Small intestine (tissue), 7 donors: Measurements from ENCODE around the gene GET4. TPM values are rescaled to one million over a fixed set of nuclear protein-coding genes. Genes with fewer than 3 reads are reported as not detected.

Source experiments
- DNase-seq, 2 donors: peaks; one replicate each; pipeline versions ENCODE4 v3.0.0 to v3.0.0-alpha.2; 2013
- FAIRE-seq: peaks from 2 replicates; lab custom pipeline; 2012; peaks lifted over from hg19 to GRCh38; lab: Jason Lieb, UNC
- H3K27ac ChIP-seq, 3 donors: one replicate each; pipeline ENCODE4 v1.5.1; 2013; ENCODE audit warnings: low read length in 2 of 3, mild to moderate bottlenecking in 2 of 3, control low read depth in 1 of 3, inconsistent platforms in 1 of 3, low read depth in 1 of 3, moderate library complexity in 1 of 3
- H3K27me3 ChIP-seq, 3 donors: one replicate each; pipeline ENCODE4 v1.6.1; 2013; ENCODE audit warnings: low read length in 3 of 3, inconsistent platforms in 1 of 3; ENCODE audit not compliant: control insufficient read depth in 3 of 3, insufficient read depth in 3 of 3
- H3K36me3 ChIP-seq, 3 donors: one replicate each; pipeline ENCODE4 v1.6.1; 2013; ENCODE audit warnings: low read length in 3 of 3, inconsistent platforms in 1 of 3, low read depth in 1 of 3, mild to moderate bottlenecking in 1 of 3, moderate library complexity in 1 of 3; ENCODE audit not compliant: control insufficient read depth in 3 of 3, insufficient read depth in 2 of 3
- H3K4me1 ChIP-seq, 3 donors: one replicate each; pipeline ENCODE4 v1.6.1; 2013; ENCODE audit warnings: low read length in 2 of 3, inconsistent platforms in 1 of 3, low read depth in 1 of 3, mild to moderate bottlenecking in 1 of 3, moderate library complexity in 1 of 3; ENCODE audit not compliant: control insufficient read depth in 3 of 3, insufficient read depth in 2 of 3
- H3K4me3 ChIP-seq, 3 donors: one replicate each; pipeline ENCODE4 v1.5.1; 2013; ENCODE audit warnings: low read length in 3 of 3, control low read depth in 1 of 3, inconsistent platforms in 1 of 3, low read depth in 1 of 3, mild to moderate bottlenecking in 1 of 3, moderate library complexity in 1 of 3
- H3K9me3 ChIP-seq, 2 donors: one replicate each; pipeline ENCODE4 v1.6.1; 2013; ENCODE audit warnings: low read depth in 1 of 2, low read length in 1 of 2; ENCODE audit not compliant: control insufficient read depth in 2 of 2, insufficient read depth in 1 of 2
- WGBS, 3 donors: extraction: QIAGEN DNeasy Blood & Tissue Kit; methylation state at CpG; one replicate each; pipeline ENCODE4 v1.1.7; 2013; 5-methylcytosine and 5-hydroxymethylcytosine counted together
- polyA plus RNA-seq, 4 donors: library from polyadenylated mRNA; stranded (reverse) in 3 of 4; unstranded in 1 of 4; fragments of 200-250 nt in 3 of 4; fragments of 120-200 nt in 1 of 4; gene quantifications; one replicate each; pipeline versions ENCODE4 v1.2.1 to v1.2.3, GENCODE V29; 2013
- donor health status: healthy with polysubstance abuse.
- donor health status: control.
- donor health status: control.
- donor health status: Bipolar disorder and iron deficiency.
- donor health status: healthy.

The GET4 gene
- polyA plus RNA-seq, 4 donors: 38.9 to 87.2 (median 74.5) TPM

DNA sequence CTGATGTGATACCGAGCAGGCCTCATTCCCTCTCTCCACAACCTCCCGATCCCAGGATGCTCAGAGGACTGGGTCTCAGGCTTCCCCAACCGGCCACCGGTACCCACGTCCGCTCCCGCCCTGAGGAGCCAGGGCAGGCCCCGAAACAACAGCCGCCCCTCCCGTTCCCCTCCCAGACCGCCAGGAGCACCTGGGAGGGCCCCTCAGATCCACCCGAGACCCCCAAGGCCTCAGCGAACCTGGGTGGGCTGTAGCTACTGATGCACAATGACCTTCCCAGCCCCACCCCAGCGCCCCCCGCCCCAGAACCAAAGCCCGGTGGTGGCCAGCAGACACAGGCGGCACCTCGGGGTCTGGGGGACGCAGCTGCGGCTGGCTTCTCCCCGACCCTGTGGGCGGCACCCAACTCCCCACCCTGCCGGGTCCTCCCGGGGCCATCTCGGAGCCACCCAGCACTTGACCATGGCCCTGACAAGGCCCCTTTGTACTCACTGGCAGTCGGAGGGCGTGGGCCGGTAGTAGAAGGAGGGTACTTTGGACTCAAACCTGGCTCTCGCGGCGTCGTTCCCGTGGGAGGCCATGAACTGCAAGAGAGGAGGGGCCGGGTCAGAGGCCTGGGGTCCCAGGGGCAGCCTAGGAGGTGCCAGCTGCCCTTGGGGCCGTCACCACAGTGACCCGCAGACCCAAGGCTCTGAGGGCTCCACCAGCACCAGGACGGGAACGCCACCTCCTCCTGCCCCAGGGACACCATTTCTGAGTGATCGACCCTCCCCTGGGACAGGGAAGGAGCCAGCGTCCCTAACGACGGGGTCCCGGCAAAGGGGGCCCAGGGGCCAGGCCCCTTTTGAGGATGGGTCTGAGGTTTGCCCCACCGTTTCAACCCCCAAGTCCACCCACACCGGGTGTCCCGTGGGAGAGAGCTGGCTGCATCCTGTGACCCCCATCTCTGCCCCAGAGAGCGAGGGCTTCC lies 50.0 kb downstream of the GET4 start:
- FAIRE-seq (no peak), DNase-seq (peak; percentile 94 to 95)
- Histone ChIP-seq H3K4me1 (peaks cover 11 to 60% (median 21%) of the 10 kb centered on the region in 3 donors), H3K9me3 (no peaks in the 10 kb centered on the region), H3K27ac (peak overlapping the region; percentile 94 to 96 (median 95)), H3K36me3 (peaks cover 0 to 78% (median 0%) of the 10 kb centered on the region in 3 donors), H3K27me3 (no peaks in the 10 kb centered on the region), H3K4me3 (peak overlapping the region in 1 of 3 donors; percentile 13)
- WGBS, 3 donors: 21 to 63% (median 41%) methylated on average over 43 to 47 of the region's 47 CpGs

DNA sequence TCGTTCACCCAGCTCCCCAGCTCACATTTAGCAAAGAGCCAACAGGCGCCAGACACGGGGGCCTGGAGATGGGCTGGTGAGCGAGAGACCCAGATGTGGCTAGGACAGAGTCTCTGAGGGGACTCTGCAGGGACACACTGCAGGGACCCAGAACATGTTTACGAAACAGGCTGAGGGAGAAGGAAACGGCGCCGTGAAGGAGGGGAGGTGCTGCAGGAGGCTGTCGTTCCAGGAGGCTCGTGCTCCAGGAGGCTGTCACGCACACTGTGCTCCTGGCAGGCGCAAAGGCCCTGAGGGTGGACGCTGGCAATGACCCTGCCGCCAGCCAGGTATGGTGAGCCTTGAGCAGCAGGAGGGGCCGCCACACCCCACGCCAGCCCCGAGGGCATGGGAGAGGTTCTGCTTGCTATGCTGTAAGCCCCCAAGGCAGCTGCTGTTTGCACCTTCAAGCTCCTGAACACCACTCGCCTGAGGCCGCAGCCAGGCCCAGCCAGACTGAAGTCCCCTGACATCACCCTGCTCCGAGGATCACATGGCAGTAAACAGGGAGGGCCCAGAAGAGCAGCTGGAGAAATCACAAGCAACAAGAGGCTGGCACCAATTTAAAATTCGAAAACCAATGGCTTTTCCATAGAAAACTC lies 50.8 kb downstream of the GET4 start:
- WGBS, 3 donors: 27 to 60% (median 47%) methylated on average over 21 of the region's 21 CpGs
- Histone ChIP-seq H3K27ac (peak overlapping the region; percentile 94 to 96 (median 95)), H3K4me3 (no peak overlapping the region), H3K27me3 (no peaks in the 10 kb centered on the region), H3K36me3 (peaks cover 0 to 76% (median 0%) of the 10 kb centered on the region in 3 donors), H3K9me3 (no peaks in the 10 kb centered on the region), H3K4me1 (peaks cover 11 to 52% (median 17%) of the 10 kb centered on the region in 3 donors)
- FAIRE-seq: no peak
- peak; percentile 75 to 78 for DNase-seq

DNA sequence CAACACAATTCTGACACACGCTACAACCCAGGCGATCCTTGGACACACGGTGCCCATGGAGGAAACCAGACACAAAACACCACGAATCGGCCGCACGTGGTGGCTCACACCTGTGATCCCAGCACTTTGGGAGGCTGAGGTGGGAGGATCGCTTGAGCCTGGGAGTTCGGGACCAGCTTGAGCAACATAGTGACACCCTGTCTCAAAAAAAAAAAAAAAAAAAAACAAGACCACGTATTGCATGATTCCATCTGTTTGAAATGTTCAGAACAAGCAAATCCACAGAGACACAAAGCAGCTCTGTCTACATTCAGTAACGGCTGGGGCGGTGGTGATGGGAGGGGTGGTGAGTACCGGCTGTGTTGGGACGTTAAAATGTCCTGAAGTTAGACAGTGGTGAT lies 53.0 kb downstream of the GET4 start:
- Histone ChIP-seq H3K4me3 (no peak overlapping the region), H3K27me3 (no peaks in the 10 kb centered on the region), H3K27ac (no peak overlapping the region), H3K9me3 (no peaks in the 10 kb centered on the region), H3K36me3 (peaks cover 0 to 75% (median 0%) of the 10 kb centered on the region in 3 donors), H3K4me1 (peaks cover 9 to 35% (median 11%) of the 10 kb centered on the region in 3 donors)
- WGBS, 3 donors: 84 to 91% (median 85%) methylated on average over 14 of the region's 14 CpGs
- FAIRE-seq: no peak
- DNase-seq: no peak

DNA sequence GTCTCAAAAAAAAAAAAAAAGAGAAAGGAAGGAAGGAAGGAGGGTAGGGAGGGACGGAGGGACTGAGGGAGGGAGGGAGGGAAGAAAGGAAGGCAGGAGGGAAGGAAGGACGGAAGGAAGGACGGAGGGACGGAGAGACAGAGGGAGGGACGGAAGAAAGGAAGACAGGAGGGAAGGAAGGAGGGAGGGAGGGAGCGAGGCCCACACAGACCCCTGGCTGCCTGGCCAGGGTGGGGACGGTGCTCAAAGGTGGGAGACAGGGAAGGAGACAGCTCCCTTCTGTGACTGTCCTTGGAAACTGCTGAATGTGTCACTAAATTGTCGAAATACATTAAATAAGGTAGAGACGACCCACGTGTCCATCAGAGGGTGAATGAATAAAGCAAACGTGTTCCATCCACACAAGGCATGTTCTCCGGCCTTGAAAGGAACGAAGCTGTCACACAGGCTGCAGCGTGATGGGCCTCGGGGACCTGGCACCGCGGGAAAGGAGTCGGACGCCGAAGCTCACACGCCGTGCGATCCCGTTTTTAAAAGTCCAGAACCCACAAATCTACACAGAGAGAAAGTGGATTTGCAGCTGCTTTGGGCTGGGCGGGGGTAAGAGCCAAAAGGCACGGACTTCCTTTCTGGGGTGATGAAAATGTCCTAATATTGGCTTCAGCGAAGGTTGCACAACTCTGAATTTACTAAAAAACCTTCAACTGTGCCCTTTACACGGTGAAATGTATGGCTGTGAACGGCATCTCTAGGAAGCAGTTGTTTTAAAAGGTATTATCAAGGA lies 54.8 kb downstream of the GET4 start:
- FAIRE-seq: no peak
- Histone ChIP-seq H3K9me3 (no peaks in the 10 kb centered on the region), H3K27ac (no peak overlapping the region), H3K27me3 (no peaks in the 10 kb centered on the region), H3K4me1 (peaks cover 0 to 17% (median 2%) of the 10 kb centered on the region in 3 donors), H3K4me3 (no peak overlapping the region), H3K36me3 (peaks cover 0 to 77% (median 5%) of the 10 kb centered on the region in 3 donors)
- WGBS, 3 donors: 79 to 85% (median 83%) methylated on average over 29 of the region's 29 CpGs
- DNase-seq: no peak

DNA sequence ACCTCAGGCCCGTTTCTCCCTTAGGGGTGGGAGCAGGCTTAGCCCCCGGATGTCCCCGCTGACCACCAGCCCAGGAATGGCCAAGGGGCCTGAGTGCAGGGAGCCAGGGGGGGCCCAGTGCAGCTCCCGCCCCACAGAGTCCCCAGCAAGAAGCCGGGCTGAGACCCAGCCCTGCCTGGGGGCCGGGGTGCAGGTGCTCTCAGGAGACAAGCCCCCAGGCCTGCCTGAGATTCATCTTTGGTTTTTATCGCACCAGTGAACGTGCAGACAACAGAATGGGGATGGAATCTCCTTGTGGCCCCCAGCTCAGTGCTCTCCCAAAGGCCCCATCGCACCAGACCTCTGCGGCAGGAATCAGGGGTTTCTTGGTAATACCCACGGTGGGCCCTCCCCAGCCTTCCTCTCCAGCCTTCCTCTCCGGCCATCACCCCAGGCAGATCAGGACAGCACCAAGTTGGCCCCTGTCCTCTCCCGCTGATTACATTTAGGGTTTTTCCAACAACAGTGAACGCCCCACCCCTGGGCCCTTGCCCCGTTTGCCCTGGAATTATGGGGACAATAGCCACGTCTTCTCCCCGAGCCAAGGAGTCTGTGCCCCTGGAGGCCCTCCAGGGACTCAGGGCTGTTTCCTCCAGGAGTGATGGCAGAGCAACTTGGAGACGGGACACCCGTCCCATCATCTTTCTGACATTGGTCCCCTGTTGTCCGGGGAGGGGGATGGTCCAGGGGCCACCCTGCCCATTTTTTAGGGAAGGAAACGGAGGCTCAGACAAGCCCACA lies 55.7 kb downstream of the GET4 start:
- peaks cover 0 to 8% (median 0%) of the 10 kb centered on the region in 3 donors for H3K4me1 ChIP-seq
- peaks cover 0 to 79% (median 5%) of the 10 kb centered on the region in 3 donors for H3K36me3 ChIP-seq
- DNase-seq: no peak
- FAIRE-seq: no peak
- H3K27me3 ChIP-seq: no peaks in the 10 kb centered on the region
- 91 to 92% (median 92%) methylated on average over 21 of the region's 21 CpGs for WGBS, 3 donors
- no peaks in the 10 kb centered on the region for H3K9me3 ChIP-seq
- H3K27ac ChIP-seq: no peak overlapping the region
- no peak overlapping the region for H3K4me3 ChIP-seq

DNA sequence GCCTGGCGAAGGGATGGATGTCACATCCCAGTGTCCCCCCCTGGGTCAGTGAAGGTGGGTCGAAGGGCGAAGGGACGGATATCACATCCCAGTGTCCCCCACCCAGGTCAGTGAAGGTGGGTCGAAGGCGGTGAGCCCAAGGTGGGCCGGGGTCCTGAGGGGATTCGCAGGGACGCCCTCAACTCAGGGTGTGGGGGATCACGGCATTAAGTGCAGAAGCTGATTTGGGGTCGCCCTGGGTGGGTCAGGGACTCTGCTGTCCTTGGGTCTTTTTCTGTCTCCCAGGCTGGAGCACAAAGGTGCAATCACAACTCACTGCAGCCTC lies 56.3 kb downstream of the GET4 start:
- Histone ChIP-seq H3K27me3 (no peaks in the 10 kb centered on the region), H3K9me3 (no peaks in the 10 kb centered on the region), H3K27ac (no peak overlapping the region), H3K36me3 (peaks cover 0 to 74% (median 5%) of the 10 kb centered on the region in 3 donors), H3K4me1 (peaks cover 0 to 2% (median 0%) of the 10 kb centered on the region in 3 donors), H3K4me3 (no peak overlapping the region)
- DNase-seq: no peak
- 90 to 95% (median 93%) methylated on average over 11 of the region's 11 CpGs for WGBS, 3 donors
- FAIRE-seq: no peak

DNA sequence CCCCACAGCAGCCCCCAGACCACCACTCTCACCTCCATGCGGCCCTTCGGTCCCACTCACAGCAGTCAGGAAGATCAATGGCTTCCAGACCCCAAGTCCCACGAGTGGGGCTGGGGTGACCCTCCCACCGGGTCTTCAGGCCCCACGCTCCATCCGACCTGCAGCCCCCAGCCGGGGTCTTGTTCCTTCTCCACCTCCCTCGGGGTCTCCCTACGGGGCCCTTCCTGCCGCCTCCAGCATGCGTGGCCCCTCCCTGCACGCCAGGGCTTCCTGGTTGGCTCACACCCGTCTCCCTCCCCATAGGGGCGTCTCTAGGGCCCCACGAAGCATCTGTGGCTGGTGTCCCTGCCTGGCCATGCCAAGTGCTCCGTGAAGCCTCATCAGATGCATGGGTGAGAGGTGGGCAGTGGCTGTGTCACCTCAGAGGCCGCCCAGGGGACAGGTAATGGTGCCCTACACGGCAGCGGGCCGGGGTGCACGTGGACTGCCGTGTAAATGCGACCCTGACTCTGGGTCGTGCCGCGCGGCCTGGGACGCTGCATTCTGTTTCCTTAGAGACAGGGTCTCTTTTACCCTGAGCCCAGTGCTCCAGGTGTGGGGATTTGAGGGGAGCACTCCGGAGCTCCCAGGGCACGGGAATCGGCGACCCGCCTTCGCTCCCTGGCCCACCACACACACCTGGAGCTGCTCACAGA lies 58.3 kb downstream of the GET4 start:
- H3K9me3 ChIP-seq: no peaks in the 10 kb centered on the region
- no peak overlapping the region for H3K4me3 ChIP-seq
- H3K36me3 ChIP-seq: peaks cover 4 to 68% (median 5%) of the 10 kb centered on the region in 3 donors
- DNase-seq (no peak), FAIRE-seq (no peak)
- H3K4me1 ChIP-seq: no peaks in the 10 kb centered on the region
- WGBS, 3 donors: 84 to 93% (median 90%) methylated on average over 34 of the region's 34 CpGs
- H3K27me3 ChIP-seq: no peaks in the 10 kb centered on the region
- no peak overlapping the region for H3K27ac ChIP-seq
